HG03175 (cell line): ENCODE data around the gene NMUR1.

Experiments used
- ATAC-seq: cut with Tn5 transposase; IDR thresholded peaks from one replicate; pipeline ENCODE4 v1.9.1; 2021; ENCODE audit warnings: mild to moderate bottlenecking, moderate library complexity; ENCODE audit not compliant: unreplicated experiment

The NMUR1 gene

DNA sequence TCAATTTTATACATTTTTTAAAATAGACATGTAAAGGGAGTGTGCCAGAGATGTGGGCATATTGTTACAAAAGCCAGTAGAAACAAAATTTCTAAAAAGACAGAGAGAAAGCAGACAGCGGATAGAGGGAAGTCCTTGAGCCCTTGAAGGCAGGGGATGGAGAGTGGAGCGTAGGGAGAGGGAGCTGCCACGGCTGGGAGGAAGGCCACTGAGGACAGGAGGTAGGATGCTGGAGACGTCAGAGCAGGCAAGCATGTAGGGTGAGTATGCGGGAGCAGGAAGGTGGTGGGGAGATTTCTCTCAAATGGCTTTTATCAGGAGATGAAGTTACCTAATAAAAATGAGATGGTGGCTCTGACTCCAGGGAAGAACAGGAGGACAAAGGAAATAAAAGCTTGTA lies 41.9 kb downstream of the NMUR1 start:
- ATAC-seq, result no peak

DNA sequence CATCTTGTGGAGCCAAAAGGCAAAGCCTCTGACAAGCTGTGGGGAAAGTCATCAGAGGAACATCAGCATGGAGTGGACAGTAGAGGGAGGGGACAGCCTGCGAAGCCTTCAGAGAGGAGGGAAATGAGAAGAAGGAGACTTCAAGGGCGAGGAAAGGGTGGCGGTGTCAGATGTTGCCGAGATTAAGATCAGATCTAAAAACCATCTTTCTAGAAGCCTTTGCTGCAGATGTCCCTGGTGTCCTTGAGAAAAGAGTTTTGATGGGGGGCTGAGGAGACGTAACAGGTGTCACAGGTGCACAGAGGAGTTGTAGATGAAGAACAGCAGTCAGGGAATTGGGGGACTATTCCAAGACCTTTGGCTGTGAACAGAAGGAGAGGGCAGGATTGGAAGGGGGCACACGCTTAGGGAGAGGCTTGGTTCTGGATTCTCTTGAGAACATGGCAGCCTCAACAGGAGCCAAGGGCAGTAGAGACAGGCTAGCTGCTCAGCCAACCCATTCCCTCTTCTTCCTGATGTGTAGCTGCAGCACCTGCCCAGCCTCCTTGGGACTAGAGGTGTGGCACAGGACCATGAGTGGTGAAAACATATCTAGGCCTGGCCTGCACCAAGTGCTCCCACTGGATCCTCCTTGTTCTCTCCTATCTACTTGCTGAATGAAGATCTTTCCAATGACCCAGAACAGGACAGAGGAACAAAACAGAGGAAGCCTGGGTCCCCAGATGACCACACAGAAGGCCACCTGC lies 43.2 kb downstream of the NMUR1 start:
- no peak for ATAC-seq

DNA sequence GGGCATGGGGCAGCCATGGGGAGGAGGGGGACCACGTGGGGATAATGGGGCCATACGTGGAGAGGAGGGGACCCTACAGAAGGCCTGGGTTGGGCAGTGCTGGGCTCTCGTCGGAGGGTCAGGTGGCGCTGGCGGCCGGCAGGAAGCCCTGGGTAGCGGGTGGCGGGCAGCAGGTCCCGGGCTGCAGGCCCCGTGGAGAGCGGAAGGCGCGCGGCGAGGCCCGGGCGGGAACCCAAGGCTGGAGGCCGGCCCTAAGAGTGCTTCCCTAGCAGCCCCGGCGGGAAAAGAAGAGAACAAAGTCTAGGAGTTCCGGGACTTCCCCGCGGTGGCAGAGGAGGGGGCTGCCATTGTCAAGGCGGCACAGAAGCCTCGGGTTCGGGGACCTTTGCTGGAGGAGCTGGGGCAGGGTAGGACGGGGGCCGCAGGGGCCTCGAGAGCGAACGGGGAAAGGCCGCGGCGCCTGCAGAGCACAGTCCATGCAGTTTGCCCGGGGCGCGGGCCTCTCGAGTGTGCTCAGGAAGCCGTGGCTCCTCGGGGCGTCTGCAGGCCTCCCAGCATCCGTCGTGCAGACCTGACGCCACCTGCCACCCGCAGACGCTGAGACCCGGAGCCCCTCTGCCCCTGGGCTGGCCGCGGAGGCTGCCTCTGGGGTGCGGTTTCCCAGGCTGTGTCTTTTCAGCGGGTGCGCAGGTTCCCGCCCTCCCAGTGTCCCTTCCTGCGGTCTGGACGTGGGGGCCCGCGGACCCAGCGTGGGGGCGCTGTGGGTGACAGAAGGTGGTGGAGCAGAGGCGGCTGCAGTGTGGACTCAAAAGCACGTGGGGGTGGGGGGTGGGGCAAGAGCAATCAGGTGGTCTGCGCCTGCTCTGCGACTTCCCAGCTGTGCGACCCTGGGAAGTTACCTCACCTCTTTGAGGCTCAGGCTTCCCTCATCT lies 46.6 kb downstream of the NMUR1 start:
- ATAC-seq, result no peak

DNA sequence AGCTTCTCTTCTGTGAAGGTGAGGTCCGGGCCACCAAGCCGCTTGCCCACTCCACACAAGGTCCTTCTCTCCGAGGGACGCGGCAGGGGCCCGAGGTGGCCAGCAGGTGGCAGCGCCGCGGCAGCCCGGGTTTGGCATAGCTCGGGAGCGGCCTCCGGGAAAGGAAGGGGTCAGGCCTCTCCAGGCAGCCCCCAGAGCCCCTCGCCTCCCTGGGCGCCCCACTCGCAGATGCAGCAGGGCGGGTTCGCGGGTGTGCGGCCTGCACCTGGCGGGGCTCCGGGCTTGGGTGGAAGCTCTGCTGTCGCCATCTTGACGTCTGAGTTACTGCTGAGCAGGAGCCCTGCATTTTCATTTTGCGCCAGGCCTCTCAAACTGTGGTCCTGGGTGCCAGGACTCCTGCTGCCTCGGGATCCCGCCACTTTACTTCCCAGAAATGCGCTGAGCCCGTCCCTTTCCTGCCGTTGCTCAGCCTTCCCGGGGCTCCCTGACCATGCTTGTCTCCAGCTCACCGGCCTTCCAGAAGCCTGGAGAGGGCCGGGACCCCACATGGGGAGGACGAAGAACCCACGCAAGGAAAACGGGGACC lies 47.3 kb downstream of the NMUR1 start:
- peak; percentile 69 for ATAC-seq

DNA sequence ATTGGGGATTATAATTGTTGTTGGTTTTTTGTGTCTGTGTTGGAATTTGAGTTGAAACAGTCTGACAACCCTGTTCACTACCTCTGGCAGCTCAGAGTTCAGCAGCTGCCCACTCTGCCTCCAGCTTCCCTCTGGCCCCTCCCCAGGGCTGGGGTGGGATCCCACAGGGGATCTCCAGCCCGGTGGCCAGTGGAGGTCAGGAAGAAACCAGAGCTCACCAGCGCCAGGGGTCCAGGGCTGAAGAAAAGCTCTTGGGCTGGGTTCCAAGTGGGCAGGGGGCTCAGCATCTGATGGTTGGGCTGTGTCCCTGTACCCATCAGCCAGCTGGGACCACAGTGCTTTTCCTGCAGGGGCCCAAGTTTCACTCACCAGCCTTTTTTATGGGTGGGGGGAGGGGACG lies 49.5 kb downstream of the NMUR1 start:
- no peak for ATAC-seq

DNA sequence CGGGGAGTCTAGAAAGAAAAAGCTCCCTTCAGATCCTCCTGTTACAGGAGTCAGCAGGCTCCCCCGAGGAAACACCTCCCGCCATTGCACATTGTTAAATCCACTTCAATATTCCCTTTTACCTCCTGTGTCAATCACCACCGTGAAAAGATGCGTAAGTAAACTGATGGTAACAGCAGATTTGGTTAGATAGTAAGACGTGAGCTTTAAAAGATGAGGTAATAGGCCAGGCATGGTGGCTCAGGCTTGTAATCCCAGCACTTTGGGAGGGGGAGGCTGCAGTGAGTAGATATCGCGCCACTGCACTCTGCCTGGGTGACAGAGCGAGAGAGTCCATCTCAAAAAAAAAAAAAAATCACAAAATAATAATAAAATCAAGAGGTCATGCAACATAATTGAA lies 50.8 kb downstream of the NMUR1 start:
- no peak for ATAC-seq

DNA sequence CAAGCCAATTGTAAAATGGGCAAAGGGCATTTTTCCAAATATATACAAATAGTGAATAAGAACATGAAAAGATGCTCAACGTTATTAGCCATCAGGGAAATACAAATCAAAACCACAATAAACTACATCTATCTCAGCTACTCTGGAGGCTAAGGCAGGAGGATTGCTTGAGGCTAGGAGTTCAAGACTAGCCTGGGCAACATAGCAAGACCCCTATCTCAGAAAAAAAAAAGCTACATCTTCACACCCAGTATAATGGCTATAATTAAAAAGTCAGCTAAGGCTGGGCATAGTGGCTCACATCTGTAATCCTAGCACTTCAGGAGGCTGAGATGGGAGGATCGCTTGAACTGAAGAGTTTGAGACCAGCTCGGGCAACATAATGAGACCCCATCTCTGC lies 53.3 kb downstream of the NMUR1 start:
- ATAC-seq, result no peak

DNA sequence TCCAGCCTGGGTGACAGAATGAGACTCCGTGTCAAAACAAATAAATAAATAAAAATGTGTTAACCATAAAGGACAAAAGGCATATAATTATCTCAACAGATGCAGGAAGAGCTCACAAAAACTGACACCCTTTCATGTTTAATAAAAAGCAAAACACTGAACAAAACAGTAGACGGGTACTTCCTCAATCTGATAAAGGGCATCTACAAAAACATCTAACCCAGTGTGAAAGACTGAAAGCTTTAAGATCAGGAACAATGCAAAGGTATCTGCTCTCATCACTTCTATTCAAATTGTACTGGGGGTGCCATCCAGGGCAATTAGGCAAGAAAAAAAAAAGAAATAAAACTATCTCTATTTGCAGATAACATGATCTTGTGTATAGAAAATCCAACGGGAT lies 54.3 kb downstream of the NMUR1 start:
- ATAC-seq, result no peak
